ENCODE measurements around the gene IMMP1L.

IMMP1L gene

GRCh38 chr11:31529701-31530100, 20.3 kb upstream of the IMMP1L start:
- no peak overlapping the region for H3K4me3 ChIP-seq (ENCODE audit: low read depth, low read length)
- no peak for TF ChIP-seq CTCF (IDR thresholded peaks at IDR 0.05; ENCODE audit: low read depth, low read length, missing control alignments)
- in situ Hi-C loops (cut with HindIII; ENCODE audit: low sequenced_read_pairs): no loop called here
- no peak for DNase-seq (ENCODE audit: low read depth)

- TF ChIP-seq CTCF (IDR thresholded peaks at IDR 0.05; ENCODE audit: low read depth, low read length, missing control alignments): no peak
- no peak overlapping the region for H3K4me3 ChIP-seq (ENCODE audit: low read depth, low read length)
- no peak for DNase-seq (ENCODE audit: low read depth)
- in situ Hi-C loops (cut with HindIII; ENCODE audit: low sequenced_read_pairs): no loop called here
Observed at GRCh38 chr11:31529189-31529588, 19.8 kb upstream of the IMMP1L start.

- in situ Hi-C loops (cut with HindIII; ENCODE audit: low sequenced_read_pairs): no loop called here
- TF ChIP-seq CTCF (IDR thresholded peaks at IDR 0.05; ENCODE audit: low read depth, low read length, missing control alignments): no peak
- no peak for DNase-seq (ENCODE audit: low read depth)
- H3K4me3 ChIP-seq (ENCODE audit: low read depth, low read length): no peak overlapping the region
Observed at GRCh38 chr11:31521497-31522150, 12.2 kb upstream of the IMMP1L start.

GRCh38 chr11:31512117-31512516, 2.7 kb upstream of the IMMP1L start:
- no peak for TF ChIP-seq CTCF (IDR thresholded peaks at IDR 0.05; ENCODE audit: low read depth, low read length, missing control alignments)
- no peak for DNase-seq (ENCODE audit: low read depth)
- in situ Hi-C loops (cut with HindIII; ENCODE audit: low sequenced_read_pairs): loop anchor here (5.0 kb wide), 1 partner anchor 300 kb away; the partner anchor contains the start of gene PAX6
- no peak overlapping the region for H3K4me3 ChIP-seq (ENCODE audit: low read depth, low read length)

- no peak for TF ChIP-seq CTCF (IDR thresholded peaks at IDR 0.05; ENCODE audit: low read depth, low read length, missing control alignments)
- peak overlapping the region; percentile 87 for H3K4me3 ChIP-seq (ENCODE audit: low read depth, low read length)
- no peak for DNase-seq (ENCODE audit: low read depth)
- in situ Hi-C loops (cut with HindIII; ENCODE audit: low sequenced_read_pairs): no loop called here
Observed at GRCh38 chr11:31509051-31509428, 382 bp downstream of the IMMP1L start.

GRCh38 chr11:31500560-31500959, 8.9 kb downstream of the IMMP1L start:
- TF ChIP-seq CTCF (IDR thresholded peaks at IDR 0.05; ENCODE audit: low read depth, low read length, missing control alignments): no peak
- no peak overlapping the region for H3K4me3 ChIP-seq (ENCODE audit: low read depth, low read length)
- DNase-seq (ENCODE audit: low read depth): no peak
- in situ Hi-C loops (cut with HindIII; ENCODE audit: low sequenced_read_pairs): no loop called here

All from astrocyte of the cerebellum (primary cell).